ENCODE measurements around the gene RIPK4. TPM values are rescaled to one million over a fixed set of nuclear protein-coding genes. Genes with fewer than 3 reads are reported as not detected.
A peak's percentile ranks its signal among the peaks of the same experiment; 100 is the strongest.

The RIPK4 gene
- polyA plus RNA-seq, 3 donors = 0.05 to 0.09 TPM; not detected in 1

DNA sequence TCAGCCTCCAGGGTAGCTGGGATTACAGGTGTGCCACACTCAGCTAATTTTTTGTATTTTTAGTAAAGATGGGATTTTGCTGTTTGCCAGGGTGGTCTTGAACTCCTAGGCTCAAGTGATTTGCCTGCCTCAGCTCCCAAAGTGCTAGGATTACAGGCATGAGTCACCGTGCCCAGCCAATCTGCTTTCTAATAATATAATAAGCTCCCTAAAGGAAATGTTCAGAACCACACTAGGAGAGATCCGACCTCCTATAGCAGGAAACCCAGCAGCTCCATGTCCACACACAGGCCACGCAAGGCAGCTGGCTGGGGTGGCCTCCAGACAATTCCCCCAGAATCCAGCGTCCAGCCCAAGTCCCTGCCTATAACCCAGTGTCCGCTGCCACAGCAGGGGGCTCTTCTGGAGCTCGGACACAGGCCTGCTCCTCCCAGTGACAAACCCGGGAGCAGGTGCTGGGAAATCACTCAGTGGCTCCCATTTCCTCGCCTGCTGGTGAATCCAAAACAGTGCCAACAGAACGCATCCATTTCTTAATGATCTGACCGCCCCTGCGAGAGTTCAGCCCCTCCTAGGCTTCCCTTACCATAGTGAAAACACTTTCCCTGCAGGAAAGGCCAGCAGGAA lies 7.5 kb downstream of the RIPK4 start:
- H3K27me3 Mint-ChIP-seq (ENCODE audit: low read depth in 3 of 3) = peaks cover 14 to 22% (median 16%) of the 10 kb centered on the region in 3 donors
- H3K79me2 ChIP-seq (ENCODE audit: insufficient read depth, low read length) = no peaks in the 10 kb centered on the region
- no peak overlapping the region for H2AFZ ChIP-seq (ENCODE audit: insufficient read depth, low read depth, low read length, poor library complexity, severe bottlenecking)
- no peak overlapping the region for H3K4me2 ChIP-seq (replicated peaks; ENCODE audit: extremely low read depth, low read length, poor library complexity, severe bottlenecking)
- TF ChIP-seq, protein P1, sequence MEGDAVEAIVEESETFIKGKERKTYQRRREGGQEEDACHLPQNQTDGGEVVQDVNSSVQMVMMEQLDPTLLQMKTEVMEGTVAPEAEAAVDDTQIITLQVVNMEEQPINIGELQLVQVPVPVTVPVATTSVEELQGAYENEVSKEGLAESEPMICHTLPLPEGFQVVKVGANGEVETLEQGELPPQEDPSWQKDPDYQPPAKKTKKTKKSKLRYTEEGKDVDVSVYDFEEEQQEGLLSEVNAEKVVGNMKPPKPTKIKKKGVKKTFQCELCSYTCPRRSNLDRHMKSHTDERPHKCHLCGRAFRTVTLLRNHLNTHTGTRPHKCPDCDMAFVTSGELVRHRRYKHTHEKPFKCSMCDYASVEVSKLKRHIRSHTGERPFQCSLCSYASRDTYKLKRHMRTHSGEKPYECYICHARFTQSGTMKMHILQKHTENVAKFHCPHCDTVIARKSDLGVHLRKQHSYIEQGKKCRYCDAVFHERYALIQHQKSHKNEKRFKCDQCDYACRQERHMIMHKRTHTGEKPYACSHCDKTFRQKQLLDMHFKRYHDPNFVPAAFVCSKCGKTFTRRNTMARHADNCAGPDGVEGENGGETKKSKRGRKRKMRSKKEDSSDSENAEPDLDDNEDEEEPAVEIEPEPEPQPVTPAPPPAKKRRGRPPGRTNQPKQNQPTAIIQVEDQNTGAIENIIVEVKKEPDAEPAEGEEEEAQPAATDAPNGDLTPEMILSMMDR (IDR thresholded peaks at IDR 0.05) = no peak
- WGBS (ENCODE audit: insufficient coverage) = 89% methylated on average over 10 of the region's 11 CpGs
- H3K27ac ChIP-seq (ENCODE audit: low read depth in 1 of 2, low read length in 2 of 2) = no peak overlapping the region
- intact Hi-C loops (cut with micrococcal nuclease) = no loop called here
- H3K27me3 ChIP-seq (ENCODE audit: control insufficient read depth in 2 of 2, insufficient read depth in 2 of 2, low read length in 2 of 2) = peaks cover 0 to 14% of the 10 kb centered on the region in 2 donors
- H3K9ac ChIP-seq (ENCODE audit: insufficient read depth, low read length, poor library complexity, severe bottlenecking) = no peak overlapping the region
- no peak overlapping the region for H3K4me3 Mint-ChIP-seq
- no peaks in the 10 kb centered on the region for H4K20me1 ChIP-seq (ENCODE audit: insufficient read depth, low read length)
- H3K36me3 ChIP-seq (replicated peaks in 1 of 2; ENCODE audit: control insufficient read depth in 1 of 2, insufficient read depth in 2 of 2, low read length in 2 of 2) = no peaks in the 10 kb centered on the region
- H3K4me1 Mint-ChIP-seq = peaks cover 47% of the 10 kb centered on the region
- peaks cover 43 to 46% of the 10 kb centered on the region in 2 donors for H3K4me1 ChIP-seq (ENCODE audit: control insufficient read depth in 1 of 2, insufficient read depth in 2 of 2, low read length in 2 of 2)
- no peak overlapping the region for H3K4me3 ChIP-seq (replicated peaks in 1 of 3; ENCODE audit: low read depth in 2 of 3, low read length in 3 of 3)
- H3K9me3 ChIP-seq (replicated peaks in 1 of 2; ENCODE audit: control insufficient read depth in 1 of 2, insufficient read depth in 1 of 2, low read length in 2 of 2) = no peaks in the 10 kb centered on the region
- DNase-seq = no peak
- no peak overlapping the region for H3K27ac Mint-ChIP-seq
- H3K9me3 Mint-ChIP-seq = peaks cover 0 to 1% (median 0%) of the 10 kb centered on the region in 7 donors
- peaks cover 0 to 4% of the 10 kb centered on the region in 2 donors for H3K36me3 Mint-ChIP-seq

DNA sequence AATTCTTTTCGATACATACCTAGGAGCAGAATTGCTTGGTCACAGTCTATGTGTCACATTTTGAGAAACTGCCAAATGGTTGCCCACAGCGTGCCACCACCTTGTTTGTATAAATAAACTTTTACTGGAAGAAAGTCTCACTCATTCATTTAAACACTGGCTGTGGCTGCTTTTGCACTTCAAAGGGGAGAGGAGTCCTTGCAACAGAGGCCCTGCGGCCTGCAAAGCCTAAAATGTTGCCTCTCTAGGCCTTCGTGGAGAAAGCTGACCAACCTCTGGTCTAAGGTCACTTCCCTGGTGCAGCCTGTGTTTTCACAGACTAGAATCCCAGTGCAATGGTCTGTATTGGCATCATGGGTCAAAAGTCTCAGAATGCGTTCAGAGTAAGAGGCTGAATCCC lies 8.3 kb downstream of the RIPK4 start:
- intact Hi-C loops (cut with micrococcal nuclease) = no loop called here
- no peak overlapping the region for H3K4me2 ChIP-seq (replicated peaks; ENCODE audit: extremely low read depth, low read length, poor library complexity, severe bottlenecking)
- WGBS (ENCODE audit: insufficient coverage) = 90% methylated on average over 3 of the region's 5 CpGs
- H3K36me3 ChIP-seq (replicated peaks in 1 of 2; ENCODE audit: control insufficient read depth in 1 of 2, insufficient read depth in 2 of 2, low read length in 2 of 2) = no peaks in the 10 kb centered on the region
- TF ChIP-seq, protein P1 (IDR thresholded peaks at IDR 0.05) = no peak
- no peak overlapping the region for H2AFZ ChIP-seq (ENCODE audit: insufficient read depth, low read depth, low read length, poor library complexity, severe bottlenecking)
- peak overlapping the region in 1 of 7 donors; percentile 33 for H3K27ac Mint-ChIP-seq
- H3K79me2 ChIP-seq (ENCODE audit: insufficient read depth, low read length) = no peaks in the 10 kb centered on the region
- no peak overlapping the region for H3K4me3 ChIP-seq (replicated peaks in 1 of 3; ENCODE audit: low read depth in 2 of 3, low read length in 3 of 3)
- no peak overlapping the region for H3K27ac ChIP-seq (ENCODE audit: low read depth in 1 of 2, low read length in 2 of 2)
- H3K4me3 Mint-ChIP-seq = no peak overlapping the region
- H3K27me3 ChIP-seq (ENCODE audit: control insufficient read depth in 2 of 2, insufficient read depth in 2 of 2, low read length in 2 of 2) = peaks cover 0 to 6% of the 10 kb centered on the region in 2 donors
- no peaks in the 10 kb centered on the region for H4K20me1 ChIP-seq (ENCODE audit: insufficient read depth, low read length)
- H3K27me3 Mint-ChIP-seq (ENCODE audit: low read depth in 3 of 3) = peaks cover 10 to 16% (median 12%) of the 10 kb centered on the region in 3 donors
- peaks cover 46% of the 10 kb centered on the region for H3K4me1 Mint-ChIP-seq
- no peak overlapping the region for H3K9ac ChIP-seq (ENCODE audit: insufficient read depth, low read length, poor library complexity, severe bottlenecking)
- H3K36me3 Mint-ChIP-seq = peaks cover 0 to 4% of the 10 kb centered on the region in 2 donors
- H3K9me3 ChIP-seq (replicated peaks in 1 of 2; ENCODE audit: control insufficient read depth in 1 of 2, insufficient read depth in 1 of 2, low read length in 2 of 2) = no peaks in the 10 kb centered on the region
- no peak for DNase-seq
- peaks cover 41 to 42% of the 10 kb centered on the region in 2 donors for H3K4me1 ChIP-seq (ENCODE audit: control insufficient read depth in 1 of 2, insufficient read depth in 2 of 2, low read length in 2 of 2)
- peaks cover 0 to 1% (median 0%) of the 10 kb centered on the region in 7 donors for H3K9me3 Mint-ChIP-seq
